Keratinocyte (primary cell): ENCODE data around the gene PDZRN3. TPM values are rescaled to one million over a fixed set of nuclear protein-coding genes. Genes with fewer than 3 reads are reported as not detected.

Experiments
- DNase-seq: peaks from one replicate; pipeline ENCODE4 v3.0.0-alpha.2; 2011; ENCODE audit warnings: low read depth, missing footprints, low spot score
- FAIRE-seq: peaks from 2 replicates; lab custom pipeline; 2011; peaks lifted over from hg19 to GRCh38; lab: Jason Lieb, UNC
- H2AFZ ChIP-seq: 2 replicates; pipeline ENCODE4 v1.6.0; 2012; ENCODE audit warnings: low read length, control low read depth, inconsistent platforms; ENCODE audit not compliant: control insufficient read depth
- H3K27ac ChIP-seq: 2 replicates; pipeline ENCODE4 v1.5.1; 2011; ENCODE audit warnings: low read length; ENCODE audit not compliant: control insufficient read depth, insufficient read depth
- H3K27me3 ChIP-seq: 3 replicates; pipeline ENCODE4 v1.6.0; 2011; ENCODE audit warnings: low read length; ENCODE audit not compliant: control insufficient read depth, insufficient read depth; ENCODE audit errors: extremely low read depth
- H3K36me3 ChIP-seq, 2 experiments: 2 replicates in 1 of 2; 3 replicates in 1 of 2; pipeline ENCODE4 v1.5.1; 2011; ENCODE audit warnings: low read length in 2 of 2, mild to moderate bottlenecking in 1 of 2; ENCODE audit not compliant: control insufficient read depth in 2 of 2, insufficient read depth in 2 of 2; ENCODE audit errors: extremely low read depth in 1 of 2
- H3K4me1 ChIP-seq: 3 replicates; pipeline ENCODE4 v1.5.1; 2011; ENCODE audit warnings: low read length; ENCODE audit not compliant: control insufficient read depth, insufficient read depth; ENCODE audit errors: extremely low read depth
- H3K4me2 ChIP-seq: 3 replicates; pipeline ENCODE4 v1.6.0; 2011; ENCODE audit warnings: low read depth, low read length; ENCODE audit not compliant: control insufficient read depth, insufficient read depth; ENCODE audit errors: extremely low read depth
- H3K4me3 ChIP-seq, 3 experiments: fragments of 200-600 bp in 1 of 3; sonication (generic) in 1 of 3; 2 replicates in 2 of 3; 3 replicates in 1 of 3; pipeline ENCODE4 v1.5.1; 2011 to 2016; ENCODE audit warnings: low read length in 3 of 3, mild to moderate bottlenecking in 3 of 3, control low read depth in 2 of 3, inconsistent platforms in 1 of 3, low read depth in 1 of 3, mixed read lengths in 1 of 3, mixed run types in 1 of 3, moderate library complexity in 1 of 3; ENCODE audit not compliant: control insufficient read depth in 2 of 3, insufficient read depth in 2 of 3; ENCODE audit errors: extremely low read depth in 1 of 3
- H3K79me2 ChIP-seq: 2 replicates; pipeline ENCODE4 v1.6.0; 2012; ENCODE audit warnings: low read length; ENCODE audit not compliant: control insufficient read depth, insufficient read depth
- H3K9ac ChIP-seq: 3 replicates; pipeline ENCODE4 v1.6.0; 2011; ENCODE audit warnings: low read length; ENCODE audit not compliant: control insufficient read depth, insufficient read depth; ENCODE audit errors: extremely low read depth
- H3K9me1 ChIP-seq: 3 replicates; pipeline ENCODE4 v1.6.0; 2011; ENCODE audit warnings: low read length; ENCODE audit not compliant: control insufficient read depth, insufficient read depth; ENCODE audit errors: extremely low read depth
- H3K9me3 ChIP-seq: 2 replicates; pipeline ENCODE4 v1.5.1; 2012; ENCODE audit warnings: low read depth, low read length; ENCODE audit not compliant: control insufficient read depth
- H4K20me1 ChIP-seq: 3 replicates; pipeline ENCODE4 v1.6.0; 2011; ENCODE audit warnings: low read length; ENCODE audit not compliant: control insufficient read depth, insufficient read depth; ENCODE audit errors: extremely low read depth
- EZH2 ChIP-seq: IDR thresholded peaks from one replicate; pipeline ENCODE4 v1.6.1; 2012; ENCODE audit warnings: inconsistent platforms, mild to moderate bottlenecking, low read length, moderate library complexity
- dilution Hi-C: fragments of 300-500 bp; cut with MboI; formaldehyde crosslinking; loops from one replicate; pipeline ENCODE4 v1.7.0; 2020; ENCODE audit warnings: low sequenced_read_pairs; ENCODE audit not compliant: extremely low pct_ligation_motif_present
- polyA plus RNA-seq, 5 experiments: library from polyadenylated mRNA; depleted of rRNA in 3 of 5; stranded (reverse) in 3 of 5; stranded (forward) in 1 of 5; unstranded in 1 of 5; fragments of >200 nt; gene quantifications; 1 replicate in 1 of 5; 2 replicates in 3 of 5; 3 replicates in 1 of 5; pipeline versions ENCODE4 v1.2.1 to v1.2.3, GENCODE V29; 2011 to 2012; ENCODE audit warnings: missing spikeins in 2 of 5, low read depth in 1 of 5, low replicate concordance in 1 of 5
- TF ChIP-seq, protein P1 (sequence below), 3 experiments: IDR thresholded peaks in 1 of 3; conservative IDR thresholded peaks in 1 of 3; optimal IDR thresholded peaks in 1 of 3; 2 replicates in 2 of 3; 3 replicates in 1 of 3; pipeline versions ENCODE3 to v1.5.1; 2011; ENCODE audit warnings: low read length in 3 of 3, mild to moderate bottlenecking in 3 of 3, moderate library complexity in 2 of 3, control low read depth in 1 of 3, inconsistent platforms in 1 of 3; ENCODE audit not compliant: insufficient read depth in 2 of 3; ENCODE audit errors: extremely low read depth in 1 of 3

The PDZRN3 gene
- polyA plus RNA-seq, 1 donor (not counting 4 experiments of a cell fraction or from before 2014, with no cell fraction given), result not detected

GRCh38 chr3:73407577-73407976 is 217.2 kb downstream of the PDZRN3 start:
- Histone ChIP-seq H3K4me3 (no peak overlapping the region), H3K9me1 (no peaks in the 10 kb centered on the region), H3K27ac (no peak overlapping the region), H2AFZ (no peak overlapping the region), H3K27me3 (no peaks in the 10 kb centered on the region), H3K4me1 (no peaks in the 10 kb centered on the region), H3K9ac (no peak overlapping the region), H3K79me2 (no peaks in the 10 kb centered on the region), H3K4me2 (no peak overlapping the region), H3K9me3 (no peaks in the 10 kb centered on the region), H4K20me1 (no peaks in the 10 kb centered on the region), H3K36me3 (no peaks in the 10 kb centered on the region)
- DNase-seq (no peak), FAIRE-seq (no peak)
- TF ChIP-seq, protein P1, sequence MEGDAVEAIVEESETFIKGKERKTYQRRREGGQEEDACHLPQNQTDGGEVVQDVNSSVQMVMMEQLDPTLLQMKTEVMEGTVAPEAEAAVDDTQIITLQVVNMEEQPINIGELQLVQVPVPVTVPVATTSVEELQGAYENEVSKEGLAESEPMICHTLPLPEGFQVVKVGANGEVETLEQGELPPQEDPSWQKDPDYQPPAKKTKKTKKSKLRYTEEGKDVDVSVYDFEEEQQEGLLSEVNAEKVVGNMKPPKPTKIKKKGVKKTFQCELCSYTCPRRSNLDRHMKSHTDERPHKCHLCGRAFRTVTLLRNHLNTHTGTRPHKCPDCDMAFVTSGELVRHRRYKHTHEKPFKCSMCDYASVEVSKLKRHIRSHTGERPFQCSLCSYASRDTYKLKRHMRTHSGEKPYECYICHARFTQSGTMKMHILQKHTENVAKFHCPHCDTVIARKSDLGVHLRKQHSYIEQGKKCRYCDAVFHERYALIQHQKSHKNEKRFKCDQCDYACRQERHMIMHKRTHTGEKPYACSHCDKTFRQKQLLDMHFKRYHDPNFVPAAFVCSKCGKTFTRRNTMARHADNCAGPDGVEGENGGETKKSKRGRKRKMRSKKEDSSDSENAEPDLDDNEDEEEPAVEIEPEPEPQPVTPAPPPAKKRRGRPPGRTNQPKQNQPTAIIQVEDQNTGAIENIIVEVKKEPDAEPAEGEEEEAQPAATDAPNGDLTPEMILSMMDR (optimal IDR thresholded peaks at IDR 0.05 in 1 of 3, IDR thresholded peaks at IDR 0.05 in 1 of 3, conservative IDR thresholded peaks at IDR 0.05 in 1 of 3; ENCODE audit: extremely low read depth in 1 of 3, insufficient read depth in 2 of 3, low read length in 3 of 3), result no peak
- no peak for TF ChIP-seq EZH2
- dilution Hi-C loops, result no loop called here

GRCh38 chr3:73405853-73406252 is 218.9 kb downstream of the PDZRN3 start:
- Histone ChIP-seq H3K27me3 (no peaks in the 10 kb centered on the region), H2AFZ (no peak overlapping the region), H3K4me1 (no peaks in the 10 kb centered on the region), H3K9me1 (no peaks in the 10 kb centered on the region), H3K27ac (no peak overlapping the region), H3K79me2 (no peaks in the 10 kb centered on the region), H4K20me1 (no peaks in the 10 kb centered on the region), H3K4me3 (no peak overlapping the region), H3K9me3 (no peaks in the 10 kb centered on the region), H3K4me2 (no peak overlapping the region), H3K36me3 (no peaks in the 10 kb centered on the region), H3K9ac (no peak overlapping the region)
- no peak for DNase-seq
- dilution Hi-C loops, result no loop called here
- TF ChIP-seq, protein P1 (optimal IDR thresholded peaks at IDR 0.05 in 1 of 3, IDR thresholded peaks at IDR 0.05 in 1 of 3, conservative IDR thresholded peaks at IDR 0.05 in 1 of 3; ENCODE audit: extremely low read depth in 1 of 3, insufficient read depth in 2 of 3, low read length in 3 of 3), result no peak
- no peak for TF ChIP-seq EZH2
- FAIRE-seq, result no peak
